Omental fat pad (tissue), 4 donors: ENCODE results near the gene DOK5. TPM values are rescaled to one million over a fixed set of nuclear protein-coding genes. Genes with fewer than 3 reads are reported as not detected.

Experiments
- ATAC-seq: fragments of 150-250 bp; one replicate; pipeline ENCODE4 v1.9.1; 2016; ENCODE audit warnings: mild to moderate bottlenecking, moderate library complexity; ENCODE audit not compliant: low FRiP score
- DNase-seq: peaks from one replicate; pipeline ENCODE4 v3.0.0-alpha.2; 2019; ENCODE audit warnings: low spot score
- CTCF ChIP-seq, 3 donors: fragments of 450-650 bp; IDR thresholded peaks; one replicate each; pipeline ENCODE4 v1.5.1; 2016 to 2017; ENCODE audit warnings: antibody characterized with exemption in 3 of 3, mild to moderate bottlenecking in 3 of 3, moderate library complexity in 2 of 3
- total RNA-seq, 4 donors: library from RNA; depleted of rRNA; stranded (reverse); fragments of >200 nt; gene quantifications; one replicate each; pipeline ENCODE4 v1.1.0, GENCODE V29; 2016

Gene DOK5
- 10 to 100 TPM in 1 of 4 donors, 1 to 10 TPM in 3; 1.9 to 10.2 (median 2.1) TPM for total RNA-seq

- no peak for TF ChIP-seq CTCF (IDR thresholded peaks at IDR 0.05)
- ATAC-seq, result peak; percentile 88
Measured at GRCh38 chr20:54475334-54476168, at the start of gene DOK5. TSS of gene DOK5 (plus strand) at chr20:54475593. CDS start at chr20:54475947, 354 bp downstream.

GRCh38 chr20:54429364-54429763 is 46.0 kb upstream of the DOK5 start:
- ATAC-seq (no peak), DNase-seq (no peak)
- no peak for TF ChIP-seq CTCF (IDR thresholded peaks at IDR 0.05)

More at GRCh38 chr20:54475334-54476168, at the start of gene DOK5:
- no peak for DNase-seq

DNA sequence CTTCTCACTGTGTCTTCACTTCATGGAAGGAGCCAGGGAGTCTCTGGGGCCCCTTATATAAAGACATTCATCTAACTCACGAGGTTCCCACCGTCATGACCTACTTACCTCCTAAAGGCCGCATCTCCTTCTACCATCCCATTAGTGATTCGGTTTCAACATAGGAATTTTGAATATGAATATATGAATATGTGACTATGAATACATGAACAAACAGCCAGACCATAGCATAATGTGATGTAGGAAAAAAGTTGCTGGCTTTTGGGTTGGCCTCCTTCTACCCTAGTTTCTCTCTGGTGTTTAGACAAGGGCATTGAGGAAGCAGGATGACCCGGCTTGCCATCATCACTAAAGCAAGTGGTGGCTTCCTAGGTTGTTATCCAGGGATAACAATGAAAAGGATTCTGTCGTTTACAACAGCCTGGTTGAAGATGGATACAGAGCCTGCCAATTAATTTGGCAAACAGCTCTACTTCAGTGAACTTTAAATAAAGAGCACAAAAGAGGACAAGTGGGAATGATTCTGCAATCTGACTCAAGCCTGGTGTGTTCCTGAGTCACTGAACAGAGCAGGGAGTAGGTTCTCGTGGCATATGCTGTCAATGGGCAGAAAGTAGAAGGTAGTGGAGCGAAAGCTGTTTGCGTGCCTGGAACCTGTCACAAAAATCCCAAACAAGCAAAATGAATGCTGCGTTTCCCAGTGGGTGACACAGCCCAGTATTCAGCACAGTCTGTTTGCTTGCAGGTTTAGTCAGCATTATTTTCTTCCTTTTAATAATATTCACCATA is 44.0 kb upstream of the DOK5 start:
- ATAC-seq (no peak), DNase-seq (no peak)
- no peak for TF ChIP-seq CTCF (IDR thresholded peaks at IDR 0.05)

GRCh38 chr20:54432966-54433365 is 42.4 kb upstream of the DOK5 start:
- no peak for DNase-seq
- ATAC-seq, result no peak
- TF ChIP-seq CTCF (IDR thresholded peaks at IDR 0.05), result no peak

GRCh38 chr20:54433636-54434035 is 41.8 kb upstream of the DOK5 start:
- TF ChIP-seq CTCF (IDR thresholded peaks at IDR 0.05), result no peak
- no peak for DNase-seq
- ATAC-seq, result no peak

- DNase-seq (no peak), ATAC-seq (no peak)
- TF ChIP-seq CTCF (IDR thresholded peaks at IDR 0.05), result no peak
Measured at GRCh38 chr20:54434196-54434595, 41.2 kb upstream of the DOK5 start.
